Nucleus accumbens (tissue), 56 donors: ENCODE measurements around the gene AGTPBP1.
A peak's percentile ranks its signal among the peaks of the same experiment; 100 is the strongest.

Experiments
- DNase-seq, 56 donors: peaks; one replicate each; lab custom pipeline; 2025; lab: John Stamatoyannopoulos, UW

The AGTPBP1 gene

GRCh38 chr9:85559526-85559925 is 182.2 kb downstream of the AGTPBP1 start:
- no peak for DNase-seq

- no peak for DNase-seq
Measured at GRCh38 chr9:85554349-85554748, 187.4 kb downstream of the AGTPBP1 start.

GRCh38 chr9:85553475-85553874 is 188.3 kb downstream of the AGTPBP1 start:
- no peak for DNase-seq

- DNase-seq = no peak
Measured at GRCh38 chr9:85547599-85547998, 194.2 kb downstream of the AGTPBP1 start.

DNA sequence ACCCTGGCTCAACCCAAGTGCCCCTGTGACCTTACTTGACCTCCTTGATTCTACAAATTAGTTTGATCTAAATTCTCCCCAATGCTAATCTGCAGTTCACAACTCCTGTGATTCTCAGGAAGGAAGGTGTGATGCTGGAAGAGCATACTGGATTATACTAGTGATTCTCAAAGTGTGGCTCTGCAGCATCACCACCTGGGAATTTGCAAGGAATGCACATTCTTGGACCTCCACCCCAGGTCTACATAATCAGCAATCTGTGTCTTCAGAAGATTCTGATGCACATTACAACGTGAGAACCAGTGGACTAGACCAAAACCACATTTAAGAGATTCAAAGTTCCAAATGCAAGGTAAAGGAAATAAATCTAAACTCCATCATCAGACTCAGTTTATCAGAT is 198.6 kb downstream of the AGTPBP1 start:
- DNase-seq = no peak

- peak in 1 of 56 donors; percentile 12 for DNase-seq
Measured at GRCh38 chr9:85541876-85542275, 199.9 kb downstream of the AGTPBP1 start.

DNA sequence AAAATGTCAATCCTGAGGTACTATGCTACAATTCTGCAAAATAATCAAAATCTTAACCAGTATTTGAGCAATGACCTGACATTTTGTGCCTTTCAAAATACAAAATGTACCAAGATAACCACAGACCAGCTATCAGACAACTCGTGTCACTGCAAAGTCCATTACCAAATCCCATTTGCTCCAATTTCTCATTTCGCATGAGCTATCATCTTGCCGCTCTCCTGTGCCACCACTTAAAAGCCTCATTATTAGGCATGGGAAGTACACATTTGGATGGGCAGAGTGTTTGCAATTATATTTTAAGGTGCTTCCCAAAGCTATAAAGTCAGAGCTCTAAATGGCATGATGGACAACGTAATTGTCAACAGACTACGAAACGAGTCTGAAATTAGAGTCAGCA is 205.2 kb downstream of the AGTPBP1 start:
- DNase-seq = no peak

DNA sequence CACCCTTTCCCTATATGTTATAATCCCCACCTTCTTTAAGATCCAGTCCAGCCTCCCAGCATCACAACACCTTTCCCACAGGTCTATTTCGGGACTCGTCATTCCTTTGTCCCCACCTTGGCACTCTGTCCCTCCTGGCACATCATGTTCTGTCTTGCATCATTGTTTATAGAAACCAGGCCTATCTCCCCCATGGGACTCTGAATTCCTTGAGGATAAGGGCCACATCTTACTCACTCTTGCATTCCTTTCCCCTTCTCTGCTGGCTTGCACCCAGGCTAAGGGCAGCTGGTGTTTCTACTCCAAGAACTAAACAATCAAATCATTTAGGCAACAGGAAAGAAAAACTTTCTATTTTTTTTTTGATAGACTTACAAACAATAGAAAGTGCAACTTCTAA is 205.7 kb downstream of the AGTPBP1 start:
- DNase-seq = no peak

DNA sequence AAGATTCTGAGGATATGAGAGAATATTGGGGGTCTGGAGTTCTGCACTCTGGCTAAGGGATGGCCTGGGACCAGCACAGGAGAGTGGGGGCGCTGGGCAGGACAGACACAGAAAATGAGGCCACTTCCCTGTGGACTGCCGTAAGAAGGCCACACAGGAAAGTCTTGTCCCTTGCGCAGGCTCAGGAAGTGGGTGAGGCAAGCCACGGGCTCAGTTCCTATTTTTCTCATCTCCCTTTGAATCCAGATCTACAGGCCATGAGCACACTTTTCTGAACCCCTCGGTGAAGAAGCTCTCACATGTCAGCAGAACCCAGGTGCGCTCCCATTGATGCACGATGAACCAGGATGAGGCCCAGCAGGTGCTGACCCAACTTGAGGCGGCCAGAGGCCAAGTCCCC is 207.4 kb downstream of the AGTPBP1 start:
- DNase-seq = no peak

DNA sequence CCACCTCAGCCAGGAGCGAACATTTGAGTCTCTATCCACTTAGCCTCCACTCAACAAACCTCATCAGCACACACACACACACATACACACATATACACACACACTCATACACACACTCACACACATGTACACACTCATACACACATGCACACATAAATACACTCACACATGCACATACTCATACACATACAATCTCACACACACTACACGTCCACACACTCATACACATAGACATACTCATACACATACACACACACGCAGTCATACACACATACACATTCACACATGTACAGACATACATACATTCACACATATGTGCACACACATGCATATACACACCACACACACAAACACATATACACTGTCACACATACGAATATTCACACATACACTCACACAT is 208.2 kb downstream of the AGTPBP1 start:
- no peak for DNase-seq

DNA sequence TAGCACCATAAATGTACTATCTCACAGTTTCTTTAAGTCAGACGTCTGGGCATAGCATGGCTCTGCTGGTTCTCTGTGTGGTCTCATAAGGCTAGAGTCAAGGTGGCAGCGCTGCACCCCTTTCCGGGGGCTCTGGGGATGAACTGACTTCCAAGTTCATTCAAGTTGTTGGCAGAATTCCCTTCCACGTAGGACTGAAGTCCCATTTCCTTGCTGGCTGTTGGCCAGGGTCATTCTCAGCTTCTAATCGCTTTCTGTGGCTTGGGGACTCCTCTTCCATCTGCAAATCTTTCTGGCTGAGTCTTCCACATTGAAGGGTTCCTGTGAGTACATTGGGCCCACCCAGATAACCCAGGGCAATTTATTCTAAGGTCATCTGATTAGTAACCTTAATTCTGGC is 211.0 kb downstream of the AGTPBP1 start:
- DNase-seq = no peak

DNA sequence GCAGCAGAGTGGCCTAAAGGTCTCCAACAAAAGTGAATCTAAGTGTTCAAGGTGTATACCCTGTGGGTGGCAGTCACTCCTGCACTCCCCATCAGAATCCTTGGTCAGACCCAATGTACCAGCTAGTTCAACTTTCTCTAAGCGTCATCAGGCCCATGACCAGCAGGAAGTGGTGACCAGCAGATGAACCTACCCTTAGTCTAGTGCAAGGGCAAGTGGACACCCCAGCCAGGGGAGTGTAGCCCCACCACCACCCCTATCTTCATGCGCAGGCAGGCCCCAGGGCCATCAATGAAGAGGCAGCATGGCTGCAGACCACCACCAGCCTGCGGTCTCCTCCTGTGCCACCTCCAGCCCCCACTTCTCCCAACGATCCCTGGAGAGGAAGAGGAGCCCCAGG is 213.1 kb downstream of the AGTPBP1 start:
- DNase-seq = no peak

- DNase-seq = peak in 1 of 56 donors; percentile 66
Measured at GRCh38 chr9:85528142-85528541, 213.6 kb downstream of the AGTPBP1 start.

GRCh38 chr9:85527331-85528020 is 214.3 kb downstream of the AGTPBP1 start:
- DNase-seq = peak in 48 of 56 donors; percentile 14 to 90 (median 68)

DNA sequence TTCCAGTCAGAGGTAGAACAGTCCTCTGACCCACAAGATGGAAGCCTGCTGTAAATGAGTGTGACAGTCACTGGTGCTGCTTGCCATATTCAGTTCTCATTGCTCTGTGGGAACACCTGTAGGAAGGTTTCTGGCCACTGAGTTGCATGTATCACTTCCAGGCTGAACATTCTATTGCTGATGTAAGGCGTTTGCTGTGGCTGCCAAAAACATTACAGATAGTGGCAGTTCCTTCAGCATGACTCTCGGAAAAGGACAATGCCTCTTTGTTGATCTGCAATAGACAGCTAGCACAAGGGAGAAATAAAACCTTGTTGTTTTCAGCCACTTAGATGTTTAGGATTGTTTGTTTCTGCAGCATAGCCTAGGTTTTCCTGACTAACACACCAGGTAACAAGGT is 217.2 kb downstream of the AGTPBP1 start:
- DNase-seq = peak in 31 of 56 donors; percentile 9 to 69 (median 34)

DNA sequence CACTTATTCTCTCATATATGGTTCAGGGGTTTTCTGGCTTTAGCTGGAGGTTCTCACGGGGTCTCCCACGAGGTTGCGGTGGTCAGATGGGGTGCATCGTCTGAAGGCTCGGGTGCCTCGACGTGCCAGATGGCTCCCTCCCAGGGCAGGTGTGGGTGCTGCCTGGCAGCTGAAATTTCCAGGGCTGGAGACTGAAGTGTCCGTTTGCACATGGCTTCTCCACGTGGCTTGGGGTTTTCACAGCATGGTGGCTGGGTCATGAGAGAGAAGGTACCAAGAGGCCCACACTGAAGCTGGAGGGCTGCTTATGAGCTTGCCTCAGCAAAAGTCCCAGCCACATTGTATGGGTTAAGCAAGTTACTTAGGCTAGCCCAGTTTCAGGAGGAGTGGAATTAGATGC is 218.6 kb downstream of the AGTPBP1 start:
- DNase-seq = peak in 1 of 56 donors; percentile 36

GRCh38 chr9:85522459-85523092 is 219.2 kb downstream of the AGTPBP1 start:
- peak in 43 of 56 donors; percentile 15 to 81 (median 65) for DNase-seq

- peak in 51 of 56 donors; percentile 8 to 90 (median 64) for DNase-seq
Measured at GRCh38 chr9:85521371-85522197, 220.2 kb downstream of the AGTPBP1 start.

DNA sequence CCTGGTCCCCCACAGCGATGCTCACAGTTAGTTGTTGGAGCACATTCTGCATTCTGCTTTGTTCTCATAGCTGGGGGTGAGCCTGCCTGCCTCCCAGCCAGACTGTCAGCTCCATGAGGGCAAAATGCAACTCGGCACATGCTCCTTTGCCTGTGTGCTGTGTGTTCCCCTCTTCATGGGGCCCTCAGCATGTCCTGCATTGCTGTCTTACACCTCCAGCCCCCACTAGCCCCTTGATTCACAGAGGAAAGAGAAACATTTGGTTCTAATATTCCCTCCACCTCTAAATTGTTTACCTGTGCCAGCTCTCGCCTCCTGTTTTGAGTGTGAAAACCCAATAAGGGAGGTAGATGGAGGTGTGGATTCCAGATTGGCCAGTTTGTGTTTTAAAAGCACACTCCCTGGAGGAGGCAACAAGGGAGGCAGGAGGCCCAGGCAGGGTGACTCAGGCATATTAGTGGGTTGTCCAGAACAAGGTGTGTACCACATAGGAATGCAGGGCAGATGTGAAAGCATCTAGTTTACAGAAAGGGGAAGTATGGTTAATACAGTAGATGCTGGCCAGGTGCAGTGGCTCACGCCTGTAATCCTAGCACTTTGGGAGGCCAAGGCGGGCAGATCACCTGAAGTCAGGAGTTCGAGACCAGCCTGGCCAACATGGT is 224.6 kb downstream of the AGTPBP1 start:
- DNase-seq = no peak

DNA sequence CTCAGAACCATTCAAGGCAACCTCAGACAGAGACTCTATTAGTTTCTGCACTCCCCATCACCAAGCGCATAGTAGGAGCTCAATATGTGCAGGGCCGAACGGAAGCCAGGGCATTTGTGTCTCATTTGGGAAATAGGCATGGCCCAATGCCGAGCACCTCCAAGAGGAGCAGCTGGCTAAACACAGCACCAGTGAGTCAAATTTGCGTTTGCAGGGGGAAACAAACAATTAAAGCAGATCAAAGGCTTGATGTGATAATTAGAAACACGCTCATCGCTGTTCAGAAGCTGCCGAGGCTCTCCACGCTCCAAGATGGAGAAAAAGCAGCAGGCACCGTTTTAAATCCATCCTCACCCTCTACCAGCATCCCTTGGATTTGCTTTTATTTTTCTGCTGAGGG is 225.3 kb downstream of the AGTPBP1 start:
- no peak for DNase-seq

DNA sequence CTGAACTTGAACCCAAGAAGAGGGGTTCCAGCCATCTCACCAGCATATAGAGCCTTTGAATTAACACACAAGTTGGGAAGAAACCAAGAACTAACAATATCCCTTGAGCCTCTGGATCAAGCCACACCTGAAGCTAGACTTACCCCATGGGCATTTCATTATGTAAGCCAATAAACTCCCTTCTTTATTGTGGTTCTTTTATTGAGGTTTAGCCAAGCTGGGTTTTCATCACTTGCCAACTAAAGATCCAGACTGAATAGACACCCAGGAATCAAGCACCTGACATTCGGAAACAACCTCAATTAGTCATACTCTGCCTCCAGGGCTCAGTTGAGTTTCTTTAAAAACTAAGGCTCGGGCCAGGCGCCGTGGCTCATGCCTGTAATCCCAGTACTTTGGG is 226.7 kb downstream of the AGTPBP1 start:
- no peak for DNase-seq
